H9 (cell line): ENCODE data around the gene SEBOX. TPM values are rescaled to one million over a fixed set of nuclear protein-coding genes. Genes with fewer than 3 reads are reported as not detected.

Source experiments
- DNase-seq: peaks from one replicate; pipeline ENCODE4 v3.0.0-alpha.2; 2017
- H2AFZ ChIP-seq: one replicate; pipeline ENCODE4 v1.6.1; 2013; ENCODE audit warnings: mild to moderate bottlenecking, low read length, control low read depth, moderate library complexity
- H2AK5ac ChIP-seq: 2 replicates; pipeline ENCODE4 v1.6.1; 2013; ENCODE audit warnings: low read length, control low read depth, mixed read lengths; ENCODE audit not compliant: insufficient read length
- H2BK120ac ChIP-seq: one replicate; pipeline ENCODE4 v1.6.1; 2013; ENCODE audit warnings: low read depth, mild to moderate bottlenecking, low read length, control low read depth, inconsistent platforms; ENCODE audit not compliant: poor library complexity, severe bottlenecking
- H2BK12ac ChIP-seq: 2 replicates; pipeline ENCODE4 v1.6.1; 2013; ENCODE audit warnings: low read length, control low read depth, mixed read lengths, low read depth; ENCODE audit not compliant: insufficient read length
- H2BK15ac ChIP-seq: 2 replicates; pipeline ENCODE4 v1.6.1; 2013; ENCODE audit warnings: low read depth, low read length, control low read depth
- H2BK20ac ChIP-seq: one replicate; pipeline ENCODE4 v1.6.1; 2013; ENCODE audit warnings: low read depth, mild to moderate bottlenecking, low read length, control low read depth, inconsistent platforms; ENCODE audit not compliant: poor library complexity, severe bottlenecking
- H2BK5ac ChIP-seq: 2 replicates; pipeline ENCODE4 v1.6.1; 2013; ENCODE audit warnings: low read length, control low read depth, mixed read lengths; ENCODE audit not compliant: insufficient read length
- H3K14ac ChIP-seq: 2 replicates; pipeline ENCODE4 v1.6.1; 2013; ENCODE audit warnings: low read length, control low read depth; ENCODE audit not compliant: insufficient read depth
- H3K18ac ChIP-seq: 2 replicates; pipeline ENCODE4 v1.6.1; 2013; ENCODE audit warnings: low read depth, mild to moderate bottlenecking, mixed read lengths, low read length, control low read depth; ENCODE audit not compliant: insufficient read length
- H3K23ac ChIP-seq: 2 replicates; pipeline ENCODE4 v1.6.1; 2013; ENCODE audit warnings: low read length, control low read depth, mixed read lengths, low read depth; ENCODE audit not compliant: insufficient read length
- H3K23me2 ChIP-seq: 2 replicates; pipeline ENCODE4 v1.6.1; 2013; ENCODE audit warnings: low read depth, mild to moderate bottlenecking, mixed read lengths, low read length, control low read depth; ENCODE audit not compliant: insufficient read length, poor library complexity, severe bottlenecking
- H3K27ac ChIP-seq: 2 replicates; pipeline ENCODE4 v1.5.1; 2013; ENCODE audit warnings: low read length, control low read depth, mixed read lengths, low read depth; ENCODE audit not compliant: insufficient read length
- H3K27me3 ChIP-seq: 2 replicates; pipeline ENCODE4 v1.6.1; 2013; ENCODE audit warnings: low read length, control low read depth, inconsistent platforms; ENCODE audit not compliant: insufficient read depth
- H3K4ac ChIP-seq: 2 replicates; pipeline ENCODE4 v1.6.1; 2013; ENCODE audit warnings: low read depth, mild to moderate bottlenecking, control low read depth, inconsistent platforms, low read length, moderate library complexity
- H3K4me1 ChIP-seq: 2 replicates; pipeline ENCODE4 v1.6.1; 2013; ENCODE audit warnings: low read length, control low read depth, inconsistent platforms; ENCODE audit not compliant: insufficient read depth
- H3K4me2 ChIP-seq: 2 replicates; pipeline ENCODE4 v1.6.1; 2013; ENCODE audit warnings: low read length, control low read depth, mixed read lengths; ENCODE audit not compliant: insufficient read length, insufficient read depth
- H3K56ac ChIP-seq: 2 replicates; pipeline ENCODE4 v1.6.1; 2013; ENCODE audit warnings: low read depth, mild to moderate bottlenecking, mixed read lengths, low read length, control low read depth; ENCODE audit not compliant: insufficient read length
- H3K79me1 ChIP-seq: 2 replicates; pipeline ENCODE4 v1.6.1; 2013; ENCODE audit warnings: low read depth, mild to moderate bottlenecking, moderate library complexity, low read length, control low read depth, inconsistent platforms; ENCODE audit not compliant: insufficient read depth, poor library complexity, severe bottlenecking
- H3K79me2 ChIP-seq: 2 replicates; pipeline ENCODE4 v1.6.1; 2013; ENCODE audit warnings: low read length, control low read depth, inconsistent platforms; ENCODE audit not compliant: insufficient read depth
- H3K9ac ChIP-seq: 2 replicates; pipeline ENCODE4 v1.6.1; 2013; ENCODE audit warnings: low read length, control low read depth, mixed read lengths; ENCODE audit not compliant: insufficient read length; ENCODE audit errors: extremely low read depth
- H3K9me3 ChIP-seq: one replicate; pipeline ENCODE4 v1.6.1; 2013; ENCODE audit warnings: low read depth, low read length, inconsistent platforms; ENCODE audit not compliant: control insufficient read depth
- H3T11ph ChIP-seq: one replicate; pipeline ENCODE4 v1.6.1; 2013; ENCODE audit warnings: mild to moderate bottlenecking, low read length, control low read depth, inconsistent platforms
- H4K20me1 ChIP-seq: one replicate; pipeline ENCODE4 v1.6.1; 2013; ENCODE audit not compliant: control insufficient read depth, insufficient read length, insufficient read depth
- H4K5ac ChIP-seq: 2 replicates; pipeline ENCODE4 v1.6.1; 2013; ENCODE audit warnings: low read depth, mild to moderate bottlenecking, mixed read lengths, low read length, control low read depth; ENCODE audit not compliant: insufficient read length
- H4K8ac ChIP-seq: replicated peaks from 2 replicates; pipeline ENCODE4 v1.6.1; 2013; ENCODE audit warnings: low read length, control low read depth, mixed read lengths, low read depth; ENCODE audit not compliant: insufficient read length
- H4K91ac ChIP-seq: 2 replicates; pipeline ENCODE4 v1.6.1; 2013; ENCODE audit warnings: low read depth, mild to moderate bottlenecking, moderate library complexity, mixed read lengths, low read length, control low read depth; ENCODE audit not compliant: insufficient read length
- H3K27ac Mint-ChIP-seq, 3 experiments: 2 replicates in 2 of 3; 3 replicates in 1 of 3; pipeline ENCODE4 v1.8.0; 2020 to 2021; ENCODE audit warnings: mixed read lengths in 3 of 3, mild to moderate bottlenecking in 1 of 3, moderate library complexity in 1 of 3
- H3K27me3 Mint-ChIP-seq: 2 replicates; pipeline ENCODE4 v1.8.0; 2021; ENCODE audit warnings: low read depth, mild to moderate bottlenecking, moderate library complexity, mixed read lengths
- H3K36me3 Mint-ChIP-seq, 3 experiments: 2 replicates in 2 of 3; 3 replicates in 1 of 3; pipeline ENCODE4 v1.8.0; 2020 to 2021; ENCODE audit warnings: low read depth in 3 of 3, mixed read lengths in 3 of 3; ENCODE audit not compliant: insufficient read depth in 1 of 3
- H3K4me1 Mint-ChIP-seq, 2 experiments: 2 replicates each; pipeline ENCODE4 v1.8.0; 2020; ENCODE audit warnings: mixed read lengths in 2 of 2
- H3K4me3 Mint-ChIP-seq, 2 experiments: 2 replicates in 1 of 2; 3 replicates in 1 of 2; pipeline ENCODE4 v1.8.0; 2020 to 2021; ENCODE audit warnings: mild to moderate bottlenecking in 2 of 2, mixed read lengths in 2 of 2, moderate library complexity in 1 of 2
- H3K9me3 Mint-ChIP-seq, 2 experiments: 2 replicates in 1 of 2; 3 replicates in 1 of 2; pipeline ENCODE4 v1.8.0; 2020; ENCODE audit warnings: mild to moderate bottlenecking in 2 of 2, mixed read lengths in 2 of 2, moderate library complexity in 1 of 2
- CTCF ChIP-seq: fragments of 200-600 bp; sonication (generic); conservative IDR thresholded peaks from 3 replicates; pipeline ENCODE4 v1.8.0; 2021; ENCODE audit warnings: antibody characterized with exemption, mild to moderate bottlenecking
- WGBS: extraction: QIAGEN DNeasy Blood & Tissue Kit; methylation state at CpG from one replicate; pipeline ENCODE4 v1.1.7; 2013; ENCODE audit warnings: missing lambda C conversion rate, low lambda C conversion rate, mixed read lengths; ENCODE audit not compliant: insufficient read length; ENCODE audit errors: extremely low coverage; 5-methylcytosine and 5-hydroxymethylcytosine counted together
- total RNA-seq: library from RNA; stranded (reverse); gene quantifications from 2 replicates; pipeline ENCODE4 v1.2.1, GENCODE V29; 2021

The SEBOX gene
- total RNA-seq, 1 experiment from 2014 or later = not detected

GRCh38 chr17:28366605-28367004, 1.6 kb upstream of the SEBOX start:
- peaks cover 1% of the 10 kb centered on the region for H3K27me3 Mint-ChIP-seq
- Histone ChIP-seq H2AK5ac (no peak overlapping the region), H2BK15ac (no peak overlapping the region), H3K79me1 (no peaks in the 10 kb centered on the region), H3K4me1 (no peaks in the 10 kb centered on the region), H2BK20ac (no peak overlapping the region), H2AFZ (no peak overlapping the region), H4K5ac (no peak overlapping the region), H3K18ac (no peak overlapping the region), H3K4ac (no peak overlapping the region), H3K4me2 (no peak overlapping the region), H3K23ac (no peak overlapping the region), H3K79me2 (no peaks in the 10 kb centered on the region), H3K9ac (no peak overlapping the region), H2BK120ac (no peak overlapping the region), H4K91ac (no peak overlapping the region), H3K27me3 (no peaks in the 10 kb centered on the region), H3K14ac (no peak overlapping the region), H4K8ac (no peak overlapping the region), H4K20me1 (no peaks in the 10 kb centered on the region), H2BK5ac (no peak overlapping the region), H3T11ph (no peak overlapping the region), H3K23me2 (peaks cover 1% of the 10 kb centered on the region), H2BK12ac (no peak overlapping the region), H3K9me3 (no peaks in the 10 kb centered on the region), H3K27ac (no peak overlapping the region), H3K56ac (no peak overlapping the region)
- peaks cover 14 to 18% of the 10 kb centered on the region in 2 experiments for H3K4me1 Mint-ChIP-seq
- no peak overlapping the region for H3K4me3 Mint-ChIP-seq
- H3K27ac Mint-ChIP-seq = no peak overlapping the region
- DNase-seq = peak; percentile 34
- no CpG with 5 or more reads among the region's 1 CpG for WGBS
- peaks cover 2 to 6% (median 5%) of the 10 kb centered on the region in 3 experiments; a peak in 5 of 7 replicates for H3K36me3 Mint-ChIP-seq
- H3K9me3 Mint-ChIP-seq = no peaks in the 10 kb centered on the region; a peak in 1 of 5 replicates
- TF ChIP-seq CTCF = peak; percentile 45
